Parathyroid adenoma (tissue), 2 donors: ENCODE data around the gene SLC6A15.

Source experiments
- H2AFZ ChIP-seq: fragments of 300-600 bp; sonication (generic); one replicate; pipeline ENCODE4 v1.7.0; 2017; ENCODE audit warnings: antibody characterized with exemption, mild to moderate bottlenecking
- H3K27ac ChIP-seq: fragments of 300-600 bp; sonication (generic); one replicate; pipeline ENCODE4 v1.7.0; 2017
- H3K27me3 ChIP-seq: fragments of 300-600 bp; sonication (generic); one replicate; pipeline ENCODE4 v1.7.0; 2017; ENCODE audit warnings: low read length; ENCODE audit not compliant: control insufficient read depth, insufficient read depth
- H3K36me3 ChIP-seq: fragments of 300-600 bp; sonication (generic); one replicate; pipeline ENCODE4 v1.7.0; 2017; ENCODE audit warnings: low read length; ENCODE audit not compliant: control insufficient read depth, insufficient read depth
- H3K4me1 ChIP-seq: fragments of 300-600 bp; sonication (generic); one replicate; pipeline ENCODE4 v1.7.0; 2017; ENCODE audit warnings: control low read depth
- H3K4me2 ChIP-seq: fragments of 300-600 bp; sonication (generic); one replicate; pipeline ENCODE4 v1.7.0; 2017; ENCODE audit warnings: low read length
- H3K4me3 ChIP-seq: fragments of 300-600 bp; sonication (generic); one replicate; pipeline ENCODE4 v1.7.0; 2017; ENCODE audit warnings: low read depth, low read length
- H3K79me2 ChIP-seq: fragments of 300-600 bp; sonication (generic); one replicate; pipeline ENCODE4 v1.7.0; 2017; ENCODE audit warnings: control low read depth
- H3K9ac ChIP-seq: fragments of 300-600 bp; sonication (generic); one replicate; pipeline ENCODE4 v1.7.0; 2017; ENCODE audit warnings: mild to moderate bottlenecking
- H3K9me3 ChIP-seq: fragments of 300-600 bp; sonication (generic); one replicate; pipeline ENCODE4 v1.7.0; 2017; ENCODE audit warnings: low read length; ENCODE audit not compliant: control insufficient read depth
- CTCF ChIP-seq: fragments of 300-600 bp; sonication (generic); IDR thresholded peaks from one replicate; pipeline ENCODE4 v1.7.0; 2017; ENCODE audit warnings: antibody characterized with exemption, mild to moderate bottlenecking
- donor health status: primary hyperparathyroidism.

The SLC6A15 gene

GRCh38 chr12:84810611-84811010, 102.0 kb downstream of the SLC6A15 start:
- Histone ChIP-seq H3K27me3 (no peaks in the 10 kb centered on the region), H3K79me2 (no peaks in the 10 kb centered on the region), H3K36me3 (no peaks in the 10 kb centered on the region), H3K9me3 (no peaks in the 10 kb centered on the region), H3K27ac (no peak overlapping the region), H3K4me1 (no peaks in the 10 kb centered on the region), H3K9ac (no peak overlapping the region), H3K4me3 (no peak overlapping the region), H2AFZ (no peak overlapping the region), H3K4me2 (no peak overlapping the region)
- no peak for TF ChIP-seq CTCF
